ENCODE data around the gene GAS2L2. TPM values are rescaled to one million over a fixed set of nuclear protein-coding genes. Genes with fewer than 3 reads are reported as not detected.

GAS2L2 gene
- total RNA-seq, 1 donor from 2014 or later: not detected

DNA sequence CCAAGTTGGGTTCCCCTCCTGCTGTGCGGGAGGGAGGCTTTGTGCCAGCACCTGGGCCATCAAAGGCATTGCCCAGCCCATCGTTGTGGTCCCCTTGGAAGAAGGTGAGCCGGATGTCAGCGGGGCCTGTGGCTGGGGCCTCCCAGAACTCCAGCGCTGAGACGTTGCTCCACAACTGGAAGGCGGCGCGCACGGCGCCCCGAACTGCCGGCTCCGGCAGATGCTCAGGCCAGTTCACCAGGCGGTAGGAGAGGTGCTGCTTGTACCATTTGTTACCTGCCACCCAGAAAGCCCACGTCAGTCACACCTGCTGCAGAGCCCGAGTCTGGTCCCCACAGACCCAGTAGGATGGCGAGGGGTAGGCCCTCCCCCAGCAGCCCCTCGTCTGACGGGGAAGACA, 20.1 kb upstream of the GAS2L2 start:
- Histone ChIP-seq H3K27me3 (ENCODE audit: control insufficient read depth, insufficient read depth, low read length) (no peaks in the 10 kb centered on the region), H3K36me3 (ENCODE audit: control insufficient read depth, insufficient read depth, low read length) (peaks cover 13% of the 10 kb centered on the region), H3K4me3 (ENCODE audit: low read depth, low read length) (no peak overlapping the region)
- FAIRE-seq (no peak), DNase-seq (ENCODE audit: low read depth) (no peak)
- TF ChIP-seq, protein P1, sequence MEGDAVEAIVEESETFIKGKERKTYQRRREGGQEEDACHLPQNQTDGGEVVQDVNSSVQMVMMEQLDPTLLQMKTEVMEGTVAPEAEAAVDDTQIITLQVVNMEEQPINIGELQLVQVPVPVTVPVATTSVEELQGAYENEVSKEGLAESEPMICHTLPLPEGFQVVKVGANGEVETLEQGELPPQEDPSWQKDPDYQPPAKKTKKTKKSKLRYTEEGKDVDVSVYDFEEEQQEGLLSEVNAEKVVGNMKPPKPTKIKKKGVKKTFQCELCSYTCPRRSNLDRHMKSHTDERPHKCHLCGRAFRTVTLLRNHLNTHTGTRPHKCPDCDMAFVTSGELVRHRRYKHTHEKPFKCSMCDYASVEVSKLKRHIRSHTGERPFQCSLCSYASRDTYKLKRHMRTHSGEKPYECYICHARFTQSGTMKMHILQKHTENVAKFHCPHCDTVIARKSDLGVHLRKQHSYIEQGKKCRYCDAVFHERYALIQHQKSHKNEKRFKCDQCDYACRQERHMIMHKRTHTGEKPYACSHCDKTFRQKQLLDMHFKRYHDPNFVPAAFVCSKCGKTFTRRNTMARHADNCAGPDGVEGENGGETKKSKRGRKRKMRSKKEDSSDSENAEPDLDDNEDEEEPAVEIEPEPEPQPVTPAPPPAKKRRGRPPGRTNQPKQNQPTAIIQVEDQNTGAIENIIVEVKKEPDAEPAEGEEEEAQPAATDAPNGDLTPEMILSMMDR (IDR thresholded peaks at IDR 0.05; ENCODE audit: insufficient read depth, low read length, severe bottlenecking): no peak

DNA sequence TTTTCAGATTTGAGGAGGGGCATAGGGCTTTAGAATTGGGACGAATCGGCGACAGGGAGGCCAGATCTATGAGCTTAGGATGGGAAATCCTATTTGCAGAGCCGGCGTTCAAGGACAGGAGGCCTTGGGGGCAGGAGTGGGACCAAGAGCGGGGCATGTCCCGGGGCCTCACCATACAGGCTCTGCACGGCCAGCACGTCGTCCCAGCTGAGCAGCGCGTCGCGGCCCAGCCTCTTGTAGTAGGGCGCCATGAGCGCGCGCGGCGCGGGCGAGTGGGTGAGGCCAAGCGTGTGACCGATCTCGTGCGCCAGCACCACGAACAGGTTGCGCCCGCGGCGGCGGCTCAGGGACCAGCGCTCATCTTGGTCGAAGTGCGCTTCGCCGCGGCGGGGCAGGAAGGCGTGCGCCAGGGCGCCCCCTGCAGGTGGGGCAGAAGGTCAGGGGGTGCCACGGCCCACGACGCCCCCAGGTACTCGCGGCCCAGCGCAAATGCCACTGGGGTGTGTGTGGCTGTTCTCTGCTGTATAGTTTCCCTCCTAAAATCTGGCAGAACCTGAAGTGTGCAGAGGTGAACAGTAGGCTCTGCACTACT, 17.0 kb upstream of the GAS2L2 start:
- FAIRE-seq (no peak), DNase-seq (ENCODE audit: low read depth) (no peak)
- Histone ChIP-seq H3K4me3 (ENCODE audit: low read depth, low read length) (no peak overlapping the region), H3K27me3 (ENCODE audit: control insufficient read depth, insufficient read depth, low read length) (no peaks in the 10 kb centered on the region), H3K36me3 (ENCODE audit: control insufficient read depth, insufficient read depth, low read length) (peaks cover 6% of the 10 kb centered on the region)
- TF ChIP-seq, protein P1 (IDR thresholded peaks at IDR 0.05; ENCODE audit: insufficient read depth, low read length, severe bottlenecking): peak; percentile 36

DNA sequence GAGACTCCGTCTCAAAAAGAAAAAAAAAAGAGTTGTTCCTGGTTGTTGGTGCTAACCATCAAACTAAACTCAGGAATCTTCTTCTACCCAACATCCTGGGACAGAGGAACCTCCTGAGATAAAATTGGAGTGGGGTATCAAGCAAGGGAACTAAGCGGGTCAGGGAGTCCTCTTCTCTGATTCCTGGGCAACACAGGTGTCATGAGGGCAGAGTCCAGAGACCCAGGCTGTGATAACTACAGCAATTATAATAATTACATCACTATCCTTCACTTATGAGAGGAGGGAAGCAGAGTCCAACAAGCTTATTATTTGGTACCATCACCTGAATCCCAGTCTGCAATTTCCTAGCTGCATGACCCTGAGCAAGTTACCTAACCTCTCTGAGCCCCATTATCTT, 15.8 kb upstream of the GAS2L2 start:
- Histone ChIP-seq H3K36me3 (ENCODE audit: control insufficient read depth, insufficient read depth, low read length) (peaks cover 2% of the 10 kb centered on the region), H3K4me3 (ENCODE audit: low read depth, low read length) (no peak overlapping the region), H3K27me3 (ENCODE audit: control insufficient read depth, insufficient read depth, low read length) (no peaks in the 10 kb centered on the region)
- DNase-seq (ENCODE audit: low read depth) (no peak), FAIRE-seq (no peak)
- TF ChIP-seq, protein P1 (IDR thresholded peaks at IDR 0.05; ENCODE audit: insufficient read depth, low read length, severe bottlenecking): no peak

DNA sequence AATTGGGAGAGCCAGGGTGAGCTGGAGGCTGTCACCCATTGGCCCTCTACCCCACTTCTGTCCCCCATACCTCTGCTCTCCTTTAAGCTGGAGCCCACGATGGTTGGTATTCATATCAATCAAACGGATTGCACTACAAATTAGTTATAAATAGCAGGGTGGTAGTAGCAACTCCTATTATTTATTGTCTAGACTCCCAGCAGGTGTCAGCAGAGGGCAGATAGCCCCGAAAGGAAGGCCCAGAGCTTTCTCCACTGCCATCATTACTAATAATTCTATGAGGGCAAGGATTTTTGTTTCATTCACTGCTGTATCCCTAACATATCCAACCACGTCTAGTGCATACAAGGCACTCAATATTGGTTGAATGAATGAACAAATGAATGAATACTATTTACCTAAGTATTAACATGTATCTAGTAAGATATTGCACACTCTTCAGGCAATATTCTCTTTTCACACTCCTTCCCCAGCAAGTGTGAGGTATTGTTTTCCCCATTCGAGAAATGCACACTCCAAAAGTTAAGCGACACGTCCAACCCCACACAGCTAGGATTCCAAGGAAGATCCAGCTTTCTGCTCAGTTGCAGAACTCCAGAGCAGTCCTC, 14.0 kb upstream of the GAS2L2 start:
- peak; percentile 50 for DNase-seq (ENCODE audit: low read depth)
- FAIRE-seq: no peak
- no peaks in the 10 kb centered on the region for H3K27me3 ChIP-seq (ENCODE audit: control insufficient read depth, insufficient read depth, low read length)
- H3K36me3 ChIP-seq (ENCODE audit: control insufficient read depth, insufficient read depth, low read length): no peaks in the 10 kb centered on the region
- TF ChIP-seq, protein P1 (IDR thresholded peaks at IDR 0.05; ENCODE audit: insufficient read depth, low read length, severe bottlenecking): peak; percentile 41
- no peak overlapping the region for H3K4me3 ChIP-seq (ENCODE audit: low read depth, low read length)

DNA sequence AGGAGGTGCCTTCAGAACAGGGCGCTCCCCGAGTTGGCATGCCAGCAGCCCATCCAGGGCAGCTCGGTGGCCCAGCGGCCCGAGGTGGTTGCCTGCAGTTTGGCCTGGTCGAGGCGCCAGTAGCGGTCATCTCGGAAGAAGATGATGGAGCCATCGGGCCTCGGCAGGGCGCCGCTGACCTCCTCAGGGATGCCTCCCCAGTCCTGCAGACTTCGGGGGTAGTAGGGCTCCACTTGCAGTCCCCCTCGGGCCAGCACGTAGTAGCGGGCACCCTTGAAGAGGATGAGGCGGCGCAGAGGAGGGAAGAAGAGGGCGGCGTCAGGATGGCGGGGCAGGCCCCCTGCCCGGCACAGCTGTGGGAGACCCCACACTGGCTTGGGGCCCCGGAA, 13.4 kb upstream of the GAS2L2 start:
- no peak for DNase-seq (ENCODE audit: low read depth)
- FAIRE-seq: no peak
- Histone ChIP-seq H3K36me3 (ENCODE audit: control insufficient read depth, insufficient read depth, low read length) (no peaks in the 10 kb centered on the region), H3K27me3 (ENCODE audit: control insufficient read depth, insufficient read depth, low read length) (no peaks in the 10 kb centered on the region), H3K4me3 (ENCODE audit: low read depth, low read length) (no peak overlapping the region)
- TF ChIP-seq, protein P1 (IDR thresholded peaks at IDR 0.05; ENCODE audit: insufficient read depth, low read length, severe bottlenecking): no peak

Data from bronchial epithelial cell (primary cell).